ENCODE data around the gene KRT77.
"Not testable (repeated sequence)": the region's sequence is repeated elsewhere in the genome, so short reads cannot be mapped to it uniquely, and the experiment has no call there.

The KRT77 gene

DNA sequence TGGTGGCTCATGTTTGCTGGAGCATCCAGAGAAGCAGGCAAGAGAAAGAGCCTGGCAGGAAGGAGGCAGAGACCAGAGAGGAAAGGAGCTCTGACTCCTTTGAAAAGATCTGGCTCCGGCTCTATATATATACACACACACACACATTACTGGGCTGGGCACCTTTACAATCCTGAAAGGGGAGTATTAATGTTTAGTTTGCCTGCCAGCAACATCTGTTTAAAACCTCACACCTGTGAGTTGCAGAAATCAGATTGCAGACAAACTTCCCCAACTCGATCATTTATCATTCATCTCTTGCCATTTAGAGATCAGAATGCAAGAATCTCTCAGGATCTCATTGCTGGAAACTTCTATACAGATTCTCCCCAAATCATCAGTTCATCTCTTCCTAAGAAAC, at the start of gene KRT77:
Gene KRT77 (minus strand): TSS at position 101 of the 400 bp plus-strand sequence. CDS start 90 bp downstream, at position 11.
- no peak for DNase-seq (ENCODE audit: low spot score)

GRCh38 chr12:52752516-52752915, 49.2 kb upstream of the KRT77 start:
- DNase-seq (ENCODE audit: low spot score) = no peak

GRCh38 chr12:52751795-52752194, 48.5 kb upstream of the KRT77 start:
- DNase-seq (ENCODE audit: low spot score) = no peak

DNA sequence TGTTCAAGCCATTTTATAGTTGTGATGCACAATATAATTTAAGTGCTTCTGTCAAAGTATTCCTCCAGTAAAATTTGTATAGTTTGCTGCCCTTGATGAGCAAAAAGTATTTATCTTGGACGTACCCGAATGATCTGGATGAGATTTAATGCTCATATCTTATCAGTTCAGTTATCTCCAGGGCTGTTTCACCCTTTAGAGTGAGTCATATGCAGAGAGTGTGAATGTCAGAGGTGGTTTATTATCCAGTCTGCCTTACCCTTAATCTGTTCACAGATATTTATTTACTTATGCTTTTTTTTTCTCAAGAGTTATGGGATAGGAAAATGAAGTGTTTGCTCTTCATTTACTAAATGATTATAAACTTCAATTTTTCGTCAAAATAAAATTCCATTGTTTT, 47.2 kb upstream of the KRT77 start:
- DNase-seq (ENCODE audit: low spot score) = not testable (repeated sequence)

GRCh38 chr12:52749827-52750226, 46.5 kb upstream of the KRT77 start:
- DNase-seq (ENCODE audit: low spot score) = no peak

DNA sequence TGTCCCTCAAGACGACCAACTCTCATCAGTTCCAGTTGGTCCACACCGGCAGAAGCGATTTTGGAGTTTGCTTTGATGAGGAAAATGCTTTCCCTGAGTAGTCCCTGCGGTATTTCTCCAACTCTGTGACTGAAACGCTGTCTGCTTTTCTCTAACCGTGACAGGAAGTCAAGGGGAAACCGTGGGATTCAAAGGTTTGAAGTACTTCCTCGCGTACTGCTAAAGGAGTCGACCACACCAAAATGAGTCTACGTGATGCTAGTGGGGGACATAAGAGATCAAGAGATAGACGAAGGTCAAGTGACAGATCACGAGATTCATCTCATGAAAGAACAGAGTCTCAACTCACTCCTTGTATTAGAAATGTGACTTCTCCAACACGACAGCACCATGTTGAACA, 45.3 kb upstream of the KRT77 start:
- DNase-seq (ENCODE audit: low spot score) = no peak

DNA sequence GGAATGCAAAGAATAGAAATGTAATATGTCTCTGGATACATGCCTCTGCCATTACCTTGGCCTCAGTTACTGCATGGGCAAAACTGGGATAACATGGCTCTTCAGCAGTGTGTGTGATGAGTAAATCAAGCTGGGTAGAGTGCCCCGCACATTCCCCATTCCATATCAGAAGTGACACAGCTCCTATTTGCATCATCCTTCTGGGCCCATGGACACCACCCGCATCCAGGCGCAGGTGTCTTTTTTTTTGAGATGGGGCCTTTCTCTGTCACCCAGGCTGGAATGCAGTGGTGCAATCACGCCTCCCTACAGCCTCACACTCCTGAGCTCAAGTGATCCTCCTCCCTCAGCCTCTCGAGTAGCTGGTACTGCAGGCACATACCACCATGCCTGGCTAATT, 42.2 kb upstream of the KRT77 start:
- no peak for DNase-seq (ENCODE audit: low spot score)

GRCh38 chr12:52744493-52745156, 41.3 kb upstream of the KRT77 start:
- no peak for DNase-seq (ENCODE audit: low spot score)

- DNase-seq (ENCODE audit: low spot score) = no peak
These were observed 39.6 kb upstream of the KRT77 start for GRCh38 chr12:52742822-52743457.

- no peak for DNase-seq (ENCODE audit: low spot score)
These were observed 38.9 kb upstream of the KRT77 start for GRCh38 chr12:52742196-52742580.

GRCh38 chr12:52741375-52742195, 38.3 kb upstream of the KRT77 start:
- DNase-seq (ENCODE audit: low spot score) = peak; percentile 30

- no peak for DNase-seq (ENCODE audit: low spot score)
These were observed 37.3 kb upstream of the KRT77 start for GRCh38 chr12:52740584-52740983.

DNA sequence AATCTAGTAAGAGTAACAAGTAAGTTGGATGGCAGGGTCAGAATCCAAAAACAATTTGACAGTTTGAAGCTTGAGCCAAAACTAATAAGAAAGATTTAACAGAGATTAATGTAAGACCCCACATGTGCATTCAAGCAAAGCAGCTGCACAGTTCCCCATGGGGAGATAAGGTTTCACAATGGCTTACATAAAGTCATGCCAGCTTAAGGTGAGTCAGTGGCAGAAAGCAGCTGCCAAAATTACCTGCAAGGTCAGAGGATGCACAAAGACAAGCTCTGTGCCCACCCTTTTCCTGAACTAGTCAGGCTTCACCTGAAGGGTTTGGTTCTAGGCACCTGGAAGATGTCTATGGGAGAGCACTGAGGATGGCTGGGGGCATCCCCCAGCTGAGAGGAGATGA, 36.6 kb upstream of the KRT77 start:
- no peak for DNase-seq (ENCODE audit: low spot score)

DNA sequence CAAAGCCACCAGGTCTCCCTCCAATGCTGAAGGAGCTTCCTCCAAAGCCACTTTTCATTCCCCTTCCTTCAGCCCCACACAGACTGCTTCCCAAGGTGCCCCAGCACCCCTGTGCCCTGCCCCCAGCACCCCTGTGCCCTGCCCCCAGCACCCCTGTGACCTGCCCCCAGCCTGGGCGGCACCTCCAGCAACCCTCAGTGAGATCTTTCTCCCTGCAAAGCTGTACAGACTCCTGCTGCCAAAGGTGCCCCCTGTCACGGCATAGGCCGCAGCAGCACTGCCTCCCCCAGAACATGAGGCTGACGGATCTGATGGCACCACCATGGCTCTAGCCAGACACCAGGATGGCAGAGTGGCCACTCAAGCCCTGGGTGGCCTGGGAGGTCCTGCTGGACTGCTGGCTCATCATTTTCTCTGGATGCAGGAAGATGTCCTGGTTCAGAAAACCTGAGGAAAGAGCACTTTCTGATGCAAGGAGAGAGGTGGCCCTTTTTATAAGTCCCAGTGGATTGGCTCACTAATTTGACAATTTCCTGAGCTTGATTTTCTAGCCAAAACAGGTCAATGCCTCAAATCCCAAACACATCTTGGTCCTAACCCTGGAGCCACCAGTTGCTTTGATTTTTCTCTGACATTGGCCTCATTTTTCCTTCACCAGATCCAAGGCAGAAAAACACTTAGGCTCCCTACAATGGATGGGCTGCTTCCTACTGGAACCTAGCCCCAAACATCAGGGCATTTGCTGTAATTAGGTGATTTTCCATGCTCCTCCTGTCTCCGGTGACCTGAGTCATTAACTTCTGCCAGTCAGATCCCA, 32.7 kb upstream of the KRT77 start:
- no peak for DNase-seq (ENCODE audit: low spot score)

- no peak for DNase-seq (ENCODE audit: low spot score)
These were observed 31.8 kb upstream of the KRT77 start for GRCh38 chr12:52735106-52735505.

- DNase-seq (ENCODE audit: low spot score) = no peak
These were observed 27.5 kb upstream of the KRT77 start for GRCh38 chr12:52730793-52731192.

DNA sequence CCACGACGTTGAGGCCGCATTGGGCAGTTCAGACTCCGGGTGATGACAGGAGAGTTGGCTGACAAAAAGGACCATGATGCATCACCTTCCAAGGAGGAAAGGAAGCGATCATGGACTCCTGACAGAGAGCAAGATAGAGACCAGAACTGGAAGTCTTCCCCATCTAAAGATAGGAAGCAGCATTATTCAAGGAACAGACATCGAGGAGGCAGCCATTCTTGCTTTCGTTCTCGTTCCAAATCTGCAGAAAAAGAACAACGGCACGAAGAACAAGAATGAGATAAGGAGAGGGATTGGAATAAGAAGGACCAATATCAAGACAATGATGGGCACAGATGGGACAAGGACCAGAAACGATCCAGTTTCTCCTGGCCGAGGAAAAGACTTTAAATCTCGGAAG, 27.1 kb upstream of the KRT77 start:
- DNase-seq (ENCODE audit: low spot score) = no peak

DNA sequence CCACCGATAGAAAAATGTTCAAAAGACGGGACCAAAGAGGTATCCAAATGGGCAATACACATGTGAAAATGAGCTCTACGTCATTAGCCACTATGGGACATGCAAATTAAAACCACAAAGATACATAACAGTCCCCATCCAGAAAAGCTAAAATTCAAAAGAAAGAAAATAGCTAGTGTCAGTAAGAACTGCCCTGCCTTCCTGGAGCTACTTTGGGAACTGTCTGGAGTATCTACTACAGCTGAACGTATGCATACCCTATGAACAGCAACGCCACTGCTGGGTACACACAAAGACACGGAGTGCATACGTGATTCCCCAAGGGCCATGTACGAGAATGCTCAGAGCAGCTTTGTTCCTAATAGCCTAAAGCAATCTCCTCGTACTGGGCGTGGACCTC, 25.8 kb upstream of the KRT77 start:
- no peak for DNase-seq (ENCODE audit: low spot score)

GRCh38 chr12:52728374-52728773, 25.1 kb upstream of the KRT77 start:
- DNase-seq (ENCODE audit: low spot score) = no peak

- no peak for DNase-seq (ENCODE audit: low spot score)
These were observed 23.7 kb upstream of the KRT77 start for GRCh38 chr12:52727037-52727436.

DNA sequence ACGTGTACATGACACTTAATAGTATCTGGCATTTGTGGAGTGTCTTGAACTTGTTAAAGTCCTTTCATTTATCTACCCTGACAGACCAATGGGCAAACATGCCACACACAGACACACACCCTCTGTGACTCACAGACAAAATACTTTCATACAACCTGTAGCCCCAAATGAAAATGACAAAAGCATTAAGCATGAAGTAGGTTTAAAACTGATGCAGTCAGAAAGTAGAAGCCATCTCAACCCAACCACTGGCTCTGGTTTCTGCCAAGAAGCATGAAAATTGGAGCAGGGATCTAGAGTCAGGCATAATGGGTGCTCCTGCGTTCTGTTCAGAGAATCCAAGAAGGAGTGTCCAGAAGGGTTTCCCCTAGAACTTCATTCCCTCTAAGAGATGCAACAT, 23.1 kb upstream of the KRT77 start:
- DNase-seq (ENCODE audit: low spot score) = no peak

DNA sequence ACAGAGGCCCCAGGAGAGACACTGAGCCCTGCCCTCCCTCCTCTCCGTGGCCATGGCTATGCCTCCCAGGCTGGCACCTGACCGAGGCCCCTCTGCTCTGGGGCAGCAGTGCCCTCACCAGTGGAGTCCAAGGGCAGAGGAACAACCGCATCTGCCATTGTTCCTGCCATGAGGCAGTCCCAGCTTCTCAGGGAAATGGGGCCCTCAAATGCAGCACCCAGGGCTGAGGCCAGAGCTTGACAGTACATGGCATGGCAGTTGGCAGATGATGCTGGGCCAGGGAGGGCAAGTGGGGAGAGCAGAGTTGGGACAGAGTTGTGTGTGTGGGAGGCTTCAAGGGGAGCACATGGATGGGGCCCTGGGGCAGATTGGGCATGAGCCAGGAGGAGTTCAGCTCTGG, 21.1 kb upstream of the KRT77 start:
- DNase-seq (ENCODE audit: low spot score) = no peak

All from COLO829 (cell line).